H1 (cell line): Measurements from ENCODE around the gene CAPN13. TPM values are rescaled to one million over a fixed set of nuclear protein-coding genes. Genes with fewer than 3 reads are reported as not detected.

Experiments used
- CTCF ChIA-PET: fragments of 300-600 bp; sonication (Branson Sonifier 250); formaldehyde crosslinking; loops from one replicate; lab custom pipeline; 2021; ENCODE audit not compliant: partially characterized antibody; lab: Charles Lee
- POLR2A ChIA-PET: fragments of 300-600 bp; sonication (Branson Sonifier 250); formaldehyde crosslinking; loops from one replicate; lab custom pipeline; 2021; ENCODE audit warnings: inconsistent platforms; ENCODE audit not compliant: partially characterized antibody; lab: Charles Lee
- DNase-seq, 2 experiments: peaks; one replicate each; pipeline versions ENCODE4 v3.0.0 to v3.0.0-alpha.2; 2010 to 2022; ENCODE audit warnings: low spot score in 2 of 2, low read depth in 1 of 2, mixed read lengths in 1 of 2
- FAIRE-seq: peaks from 2 replicates; lab custom pipeline; 2011; peaks lifted over from hg19 to GRCh38; lab: Jason Lieb, UNC
- H2AFZ ChIP-seq: 2 replicates; pipeline ENCODE4 v1.8.1; 2012; ENCODE audit warnings: low read length, inconsistent platforms
- H2AK5ac ChIP-seq: 2 replicates; pipeline ENCODE4 v1.6.1; 2013; ENCODE audit warnings: low read depth, low read length
- H2BK120ac ChIP-seq: replicated peaks from 2 replicates; pipeline ENCODE3; 2013; ENCODE audit warnings: low read depth, low read length, inconsistent platforms
- H2BK12ac ChIP-seq: 2 replicates; pipeline ENCODE4 v1.6.1; 2013; ENCODE audit warnings: low read depth, low read length
- H2BK15ac ChIP-seq: 2 replicates; pipeline ENCODE4 v1.6.1; 2013; ENCODE audit warnings: low read length
- H2BK20ac ChIP-seq: 2 replicates; pipeline ENCODE4 v1.6.1; 2013; ENCODE audit warnings: low read length
- H2BK5ac ChIP-seq: 2 replicates; pipeline ENCODE4 v1.6.1; 2013; ENCODE audit warnings: low read depth, low read length
- H3K14ac ChIP-seq: 2 replicates; pipeline ENCODE4 v1.6.1; 2013; ENCODE audit warnings: inconsistent platforms; ENCODE audit not compliant: insufficient read length
- H3K18ac ChIP-seq: 2 replicates; pipeline ENCODE4 v1.6.1; 2013; ENCODE audit warnings: low read length; ENCODE audit errors: extremely low read depth
- H3K23ac ChIP-seq: 2 replicates; pipeline ENCODE4 v1.6.1; 2013; ENCODE audit warnings: inconsistent platforms; ENCODE audit not compliant: insufficient read length
- H3K23me2 ChIP-seq: 2 replicates; pipeline ENCODE4 v1.6.1; 2013; ENCODE audit warnings: low read depth, low read length
- H3K27ac ChIP-seq: 2 replicates; pipeline ENCODE4 v1.6.1; 2011; ENCODE audit warnings: low read depth, low read length, inconsistent platforms
- H3K27me3 ChIP-seq, 4 experiments: replicated peaks in 1 of 4; 1 replicate in 1 of 4; 2 replicates in 3 of 4; pipeline versions ENCODE4 v1.6.1 to v1.8.1; 2011 to 2013; ENCODE audit warnings: low read length in 3 of 4, mild to moderate bottlenecking in 3 of 4, inconsistent platforms in 2 of 4, mixed read lengths in 2 of 4, moderate library complexity in 1 of 4; ENCODE audit not compliant: control insufficient read depth in 3 of 4, insufficient read depth in 3 of 4; ENCODE audit errors: extremely low read depth in 1 of 4
- H3K36me3 ChIP-seq, 4 experiments: 2 replicates each; pipeline versions ENCODE4 v1.6.1 to v1.8.1; 2011 to 2013; ENCODE audit warnings: mild to moderate bottlenecking in 4 of 4, low read length in 3 of 4, moderate library complexity in 2 of 4, control low read depth in 1 of 4, inconsistent platforms in 1 of 4; ENCODE audit not compliant: insufficient read depth in 4 of 4, control insufficient read depth in 2 of 4
- H3K4ac ChIP-seq: replicated peaks from 2 replicates; pipeline ENCODE3; 2013; ENCODE audit warnings: low read length, low read depth, mixed read lengths, inconsistent platforms; ENCODE audit not compliant: insufficient read length
- H3K4me1 ChIP-seq, 4 experiments: replicated peaks in 1 of 4; 1 replicate in 1 of 4; 2 replicates in 3 of 4; pipeline versions ENCODE4 v1.6.1 to v1.8.1; 2011 to 2013; ENCODE audit warnings: low read length in 3 of 4, inconsistent platforms in 2 of 4, mixed read lengths in 1 of 4; ENCODE audit not compliant: insufficient read depth in 4 of 4, control insufficient read depth in 3 of 4
- H3K4me2 ChIP-seq, 2 experiments: 2 replicates each; pipeline versions ENCODE4 v1.6.1 to v1.8.1; 2011 to 2013; ENCODE audit warnings: low read depth in 2 of 2, low read length in 2 of 2, control low read depth in 1 of 2, inconsistent platforms in 1 of 2, mild to moderate bottlenecking in 1 of 2; ENCODE audit not compliant: insufficient read depth in 1 of 2
- H3K4me3 ChIP-seq, 4 experiments: fragments of 200-600, 300-600 bp in 1 of 4; sonication (generic), shearing (Covaris generic), sonication (Bioruptor Twin) in 1 of 4; 2 replicates each; pipeline versions ENCODE4 v1.5.1 to v1.8.1; 2011 to 2016; ENCODE audit warnings: low read length in 4 of 4, low read depth in 3 of 4, control low read depth in 2 of 4, inconsistent platforms in 2 of 4, mild to moderate bottlenecking in 2 of 4, mixed read lengths in 1 of 4, moderate library complexity in 1 of 4; ENCODE audit not compliant: insufficient read depth in 2 of 4; ENCODE audit errors: extremely low read depth in 1 of 4
- H3K56ac ChIP-seq: replicated peaks from 2 replicates; pipeline ENCODE3; 2013; ENCODE audit warnings: low read depth, mild to moderate bottlenecking, mixed read lengths, low read length, inconsistent platforms; ENCODE audit not compliant: insufficient read length
- H3K79me1 ChIP-seq: 2 replicates; pipeline ENCODE4 v1.6.1; 2013; ENCODE audit warnings: low read depth, low read length, control low read depth
- H3K79me2 ChIP-seq, 2 experiments: 2 replicates each; pipeline versions ENCODE4 v1.6.1 to v1.8.1; 2012 to 2013; ENCODE audit warnings: low read length in 2 of 2, mild to moderate bottlenecking in 2 of 2, inconsistent platforms in 1 of 2; ENCODE audit not compliant: insufficient read depth in 2 of 2, control insufficient read depth in 1 of 2
- H3K9ac ChIP-seq, 4 experiments: replicated peaks in 1 of 4; 1 replicate in 1 of 4; 2 replicates in 3 of 4; pipeline versions ENCODE4 v1.6.1 to v1.8.1; 2011 to 2013; ENCODE audit warnings: low read depth in 3 of 4, low read length in 3 of 4, control low read depth in 2 of 4, mild to moderate bottlenecking in 2 of 4, moderate library complexity in 2 of 4, inconsistent platforms in 1 of 4; ENCODE audit errors: extremely low read depth in 1 of 4
- H3K9me3 ChIP-seq, 2 experiments: 2 replicates each; pipeline versions ENCODE4 v1.6.1 to v1.8.1; 2012 to 2013; ENCODE audit warnings: mild to moderate bottlenecking in 2 of 2, moderate library complexity in 2 of 2, control low read depth in 1 of 2, inconsistent platforms in 1 of 2, low read depth in 1 of 2, low read length in 1 of 2, mixed read lengths in 1 of 2; ENCODE audit not compliant: insufficient read depth in 2 of 2
- H4K20me1 ChIP-seq, 2 experiments: replicated peaks in 1 of 2; 2 replicates each; pipeline versions ENCODE3 to v1.8.1; 2011 to 2013; ENCODE audit warnings: inconsistent platforms in 2 of 2, low read length in 2 of 2, mild to moderate bottlenecking in 1 of 2; ENCODE audit not compliant: insufficient read depth in 2 of 2, control insufficient read depth in 1 of 2
- H4K5ac ChIP-seq: 2 replicates; pipeline ENCODE4 v1.6.1; 2013; ENCODE audit warnings: low read length, low read depth, mixed read lengths, inconsistent platforms; ENCODE audit not compliant: insufficient read length
- H4K8ac ChIP-seq: 2 replicates; pipeline ENCODE4 v1.8.0; 2013; ENCODE audit warnings: mild to moderate bottlenecking, moderate library complexity, low read length, inconsistent platforms; ENCODE audit not compliant: insufficient read depth; ENCODE audit errors: extremely low read depth
- H4K91ac ChIP-seq: replicated peaks from 2 replicates; pipeline ENCODE3; 2013; ENCODE audit warnings: low read length, mixed read lengths, inconsistent platforms; ENCODE audit not compliant: insufficient read length
- ASH2L ChIP-seq: fragments of 200-600, 300-600 bp; sonication (generic); IDR thresholded peaks from one replicate; pipeline ENCODE4 v1.7.1; 2017; ENCODE audit warnings: low read length
- CBX8 ChIP-seq: fragments of 300-800, 300-1000 bp; sonication (generic); IDR thresholded peaks from 2 replicates; pipeline ENCODE4 v1.7.1; 2016; ENCODE audit warnings: low read depth, low read length, borderline replicate concordance
- EZH2 ChIP-seq: fragments of 200-600 bp; sonication (generic); IDR thresholded peaks from 2 replicates; pipeline ENCODE4 v1.7.1; 2012; ENCODE audit warnings: low read depth, mild to moderate bottlenecking, moderate library complexity, low read length, inconsistent platforms; ENCODE audit not compliant: severe bottlenecking
- KDM5A ChIP-seq: fragments of 200-600 bp; IDR thresholded peaks from 2 replicates; pipeline ENCODE4 v1.7.1; 2012; ENCODE audit warnings: mild to moderate bottlenecking, low read length, inconsistent platforms, mixed read lengths
- NRF1 ChIP-seq: IDR thresholded peaks from 2 replicates; pipeline ENCODE4 v1.6.1; 2011; ENCODE audit warnings: mild to moderate bottlenecking, low read depth, low read length, improper control_type of control experiment
- RBBP5 ChIP-seq: IDR thresholded peaks from 2 replicates; pipeline ENCODE4 v1.7.1; 2012; ENCODE audit warnings: low read depth, mild to moderate bottlenecking, inconsistent platforms, low read length, moderate library complexity, borderline replicate concordance
- SRF ChIP-seq: IDR thresholded peaks from 2 replicates; pipeline ENCODE4 v1.6.1; 2011; ENCODE audit warnings: mild to moderate bottlenecking, low read depth, low read length, moderate library complexity
- TAF7 ChIP-seq: optimal IDR thresholded peaks from 2 replicates; pipeline ENCODE3; 2011; ENCODE audit warnings: low read depth, mild to moderate bottlenecking, inconsistent platforms, low read length, moderate library complexity, borderline replicate concordance
- WGBS, 2 experiments: shearing (Covaris generic) in 1 of 2; methylation state at CpG; one replicate each; pipeline versions ENCODE4 v1.1.6 to v1.1.7; 2013 to 2015; ENCODE audit warnings: low lambda C conversion rate in 2 of 2, mixed read lengths in 2 of 2, inconsistent platforms in 1 of 2, low coverage in 1 of 2, missing lambda C conversion rate in 1 of 2; ENCODE audit not compliant: insufficient replicate concordance in 2 of 2, insufficient coverage in 1 of 2, insufficient read length in 1 of 2; ENCODE audit errors: extremely low coverage in 1 of 2, missing lambda C conversion rate in 1 of 2; 5-methylcytosine and 5-hydroxymethylcytosine counted together
- polyA plus RNA-seq, 7 experiments: library from polyadenylated mRNA; depleted of rRNA in 3 of 7; stranded (reverse) in 5 of 7; unstranded in 2 of 7; fragments of >200 nt in 5 of 7; fragments of 200-250 nt in 2 of 7; gene quantifications; 1 replicate in 5 of 7; 2 replicates in 1 of 7; 4 replicates in 1 of 7; pipeline versions ENCODE4 v1.2.1 to v1.2.3, GENCODE V29; 2011 to 2013; ENCODE audit warnings: missing spikeins in 2 of 7, mixed read lengths in 2 of 7
- total RNA-seq: library from RNA; stranded (reverse); fragmentation: NEBNext Ultra II Directional; extraction: Animal tissue kit (Norgen Biotek cat#: 25700); gene quantifications from 2 replicates; pipeline ENCODE4 v1.2.1, GENCODE V29; 2021
- TF ChIP-seq, protein P1 (sequence below), 3 experiments: IDR thresholded peaks; 1 replicate in 2 of 3; 2 replicates in 1 of 3; pipeline versions ENCODE4 v1.5.1 to v1.6.1; 2011; ENCODE audit warnings: low read length in 3 of 3, mild to moderate bottlenecking in 3 of 3, inconsistent platforms in 2 of 3, low read depth in 1 of 3, moderate library complexity in 1 of 3; ENCODE audit not compliant: insufficient read depth in 1 of 3; ENCODE audit errors: control extremely low read depth in 1 of 3

Gene CAPN13
- total and polyA plus RNA-seq, 2 of the 8 experiments (the other 6 are each of a cell fraction or from before 2014, with no cell fraction given), result 2.4 TPM

DNA sequence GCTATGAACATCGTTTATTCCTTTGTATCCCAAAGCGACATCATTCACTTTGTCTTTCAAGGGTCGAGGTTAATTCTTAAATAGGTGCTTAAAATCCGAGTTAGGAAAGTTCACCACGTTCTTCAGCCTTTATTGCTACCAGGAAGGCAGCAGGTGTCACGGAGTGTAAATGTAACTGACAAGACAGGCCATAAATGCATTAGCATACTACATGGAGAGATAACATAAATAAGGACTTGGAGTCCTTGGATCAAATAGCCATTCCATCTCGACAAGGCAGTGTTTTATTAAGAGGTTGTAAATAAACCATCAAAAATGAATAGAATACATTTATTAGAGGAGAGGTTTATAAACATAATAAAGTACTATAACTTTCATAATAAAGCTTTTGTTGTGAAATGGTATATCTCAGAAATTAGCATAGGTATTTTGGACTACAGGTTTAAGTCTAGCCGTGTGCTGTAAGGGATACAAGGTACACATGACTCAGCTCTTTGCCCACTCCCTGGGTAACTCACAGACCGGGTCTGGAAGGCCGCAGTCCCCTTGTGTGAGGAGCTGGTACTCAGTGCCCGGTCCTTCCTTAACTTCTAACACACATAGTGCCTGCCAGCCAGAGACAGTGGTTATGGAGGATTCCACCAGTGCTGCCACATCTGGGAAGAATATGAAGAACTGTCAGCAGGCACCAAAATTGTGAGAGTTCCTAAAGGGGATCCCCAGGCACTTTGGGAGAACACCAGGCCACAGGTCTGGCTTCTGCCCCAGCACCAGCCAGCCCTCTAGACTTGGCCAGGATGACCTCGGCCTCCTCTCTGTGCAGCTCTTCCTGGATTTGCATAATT lies 29.4 kb downstream of the CAPN13 start:
- DNase-seq (peak in 1 of 2 experiments; percentile 26), FAIRE-seq (no peak)
- H4K8ac ChIP-seq, result no peak overlapping the region
- H3K9ac ChIP-seq, result no peak overlapping the region
- H3K4me3 ChIP-seq, result no peak overlapping the region
- H2BK120ac ChIP-seq, result no peak overlapping the region
- 86% methylated on average over 12 of the region's 12 CpGs; no CpG with 5 or more reads in 1 of the 2 experiments for WGBS, 2 experiments
- ChIA-PET POLR2A (no interaction called here), CTCF (interaction anchor here (0.5 to 1.5 kb wide), 3 partner anchors 29 to 488 kb away, joined by 3 to 4 read pairs (median 3); partner anchors contain the start of gene CAPN13)
- H3K56ac ChIP-seq, result no peak overlapping the region
- H3K36me3 ChIP-seq, result no peaks in the 10 kb centered on the region
- no peak overlapping the region for H3K4me2 ChIP-seq
- no peak overlapping the region for H3K18ac ChIP-seq
- no peaks in the 10 kb centered on the region for H3K27me3 ChIP-seq
- H3K79me2 ChIP-seq, result no peaks in the 10 kb centered on the region
- H3K23me2 ChIP-seq, result no peaks in the 10 kb centered on the region
- H3K27ac ChIP-seq, result no peak overlapping the region
- H2AFZ ChIP-seq, result no peak overlapping the region
- no peak overlapping the region for H2AK5ac ChIP-seq
- no peaks in the 10 kb centered on the region for H4K20me1 ChIP-seq
- H4K5ac ChIP-seq, result no peak overlapping the region
- H3K79me1 ChIP-seq, result no peaks in the 10 kb centered on the region
- H3K4me1 ChIP-seq, result 0 out of 7 replicates have a peak, but pooled peaks cover 0 to 2% (median 0%) of the 10 kb centered on the region in 4 experiments
- no peak overlapping the region for H2BK5ac ChIP-seq
- H4K91ac ChIP-seq, result no peak overlapping the region
- no peaks in the 10 kb centered on the region for H3K9me3 ChIP-seq
- no peak overlapping the region for H3K14ac ChIP-seq
- H3K23ac ChIP-seq, result no peak overlapping the region
- H2BK12ac ChIP-seq, result no peak overlapping the region
- H2BK15ac ChIP-seq, result no peak overlapping the region
- no peak overlapping the region for H3K4ac ChIP-seq
- no peak overlapping the region for H2BK20ac ChIP-seq
- TF ChIP-seq NRF1 (no peak), CBX8 (no peak), ASH2L (no peak), RBBP5 (no peak), TAF7 (no peak), SRF (no peak), KDM5A (no peak), EZH2 (no peak)
- TF ChIP-seq, protein P1, sequence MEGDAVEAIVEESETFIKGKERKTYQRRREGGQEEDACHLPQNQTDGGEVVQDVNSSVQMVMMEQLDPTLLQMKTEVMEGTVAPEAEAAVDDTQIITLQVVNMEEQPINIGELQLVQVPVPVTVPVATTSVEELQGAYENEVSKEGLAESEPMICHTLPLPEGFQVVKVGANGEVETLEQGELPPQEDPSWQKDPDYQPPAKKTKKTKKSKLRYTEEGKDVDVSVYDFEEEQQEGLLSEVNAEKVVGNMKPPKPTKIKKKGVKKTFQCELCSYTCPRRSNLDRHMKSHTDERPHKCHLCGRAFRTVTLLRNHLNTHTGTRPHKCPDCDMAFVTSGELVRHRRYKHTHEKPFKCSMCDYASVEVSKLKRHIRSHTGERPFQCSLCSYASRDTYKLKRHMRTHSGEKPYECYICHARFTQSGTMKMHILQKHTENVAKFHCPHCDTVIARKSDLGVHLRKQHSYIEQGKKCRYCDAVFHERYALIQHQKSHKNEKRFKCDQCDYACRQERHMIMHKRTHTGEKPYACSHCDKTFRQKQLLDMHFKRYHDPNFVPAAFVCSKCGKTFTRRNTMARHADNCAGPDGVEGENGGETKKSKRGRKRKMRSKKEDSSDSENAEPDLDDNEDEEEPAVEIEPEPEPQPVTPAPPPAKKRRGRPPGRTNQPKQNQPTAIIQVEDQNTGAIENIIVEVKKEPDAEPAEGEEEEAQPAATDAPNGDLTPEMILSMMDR (IDR thresholded peaks at IDR 0.05; ENCODE audit: control extremely low read depth in 1 of 3, insufficient read depth in 1 of 3, low read depth in 1 of 3, low read length in 3 of 3), result no peak
